GM12891 (cell line): ENCODE measurements around the gene KANSL3.

ENCODE experiments used
- PAX5 ChIP-seq: IDR thresholded peaks from 2 replicates; pipeline ENCODE4 v1.6.1; 2011; ENCODE audit warnings: low read length, moderate library complexity, mild to moderate bottlenecking; ENCODE audit not compliant: insufficient read depth, severe bottlenecking
- POLR2A ChIP-seq: IDR thresholded peaks from 2 replicates; pipeline ENCODE4 v1.6.1; 2011; ENCODE audit warnings: low read depth, low read length, control low read depth
- POLR2AphosphoS5 ChIP-seq: IDR thresholded peaks from 2 replicates; pipeline ENCODE4 v1.6.1; 2011; ENCODE audit warnings: low read depth, low read length, control low read depth
- POU2F2 ChIP-seq: IDR thresholded peaks from 2 replicates; pipeline ENCODE4 v1.6.1; 2011; ENCODE audit warnings: low read depth, mild to moderate bottlenecking, control low read depth, low read length, moderate library complexity
- SPI1 ChIP-seq: IDR thresholded peaks from 2 replicates; pipeline ENCODE4 v1.6.1; 2011; ENCODE audit warnings: low read depth, low read length, control low read depth
- TAF1 ChIP-seq: IDR thresholded peaks from 2 replicates; pipeline ENCODE4 v1.6.1; 2011; ENCODE audit warnings: low read depth, low read length, control low read depth

DNA sequence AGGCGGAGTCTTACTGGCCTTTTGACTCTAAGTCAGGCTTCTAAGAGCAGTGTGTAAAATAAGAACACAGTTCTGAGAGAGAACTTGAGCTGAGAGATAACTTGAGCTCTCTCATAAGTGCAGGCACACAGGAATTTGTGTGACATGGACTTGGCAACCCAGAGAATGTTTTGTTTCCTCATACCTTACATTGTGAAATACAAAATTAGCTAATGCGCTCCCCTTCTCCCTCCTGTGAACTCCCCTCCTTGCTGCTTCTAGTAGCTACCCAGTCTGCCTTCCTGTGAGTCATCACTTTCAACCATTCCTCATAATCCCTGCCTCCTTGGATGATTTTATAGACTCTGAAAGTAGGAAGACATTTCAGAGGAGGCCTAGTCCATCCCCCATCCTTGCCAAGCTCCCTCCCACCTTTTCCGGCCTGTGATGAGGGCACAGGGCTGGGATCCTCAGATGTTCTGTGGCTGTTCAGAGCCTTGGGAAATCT, 27.0 kb upstream of the KANSL3 start:
- TF ChIP-seq POLR2AphosphoS5 (no peak), POLR2A (no peak), TAF1 (no peak), PAX5 (no peak), SPI1 (no peak), POU2F2 (no peak)
